Natural killer cell (primary cell): ENCODE results near the gene PDE8A. TPM values are rescaled to one million over a fixed set of nuclear protein-coding genes. Genes with fewer than 3 reads are reported as not detected.

Experiments
- ATAC-seq, 3 donors: fragments of 150-1000 bp in 2 of 3; fragments of 200-7000 bp in 1 of 3; cut with Tn5 transposase; 1 replicate in 1 of 3; 2 replicates in 2 of 3; pipeline ENCODE4 v1.10.0; 2021; ENCODE audit warnings: mild to moderate bottlenecking in 2 of 3, moderate library complexity in 2 of 3
- DNase-seq, 2 donors: peaks; one replicate each; pipeline versions ENCODE4 v3.0.0 to v3.0.0-alpha.2; 2013 to 2021; ENCODE audit warnings: mixed read lengths in 1 of 2
- H3K27ac ChIP-seq: one replicate; pipeline ENCODE4 v1.5.1; 2013; ENCODE audit warnings: mild to moderate bottlenecking, low read length
- H3K27me3 ChIP-seq: one replicate; pipeline ENCODE4 v1.6.1; 2013; ENCODE audit warnings: low read length; ENCODE audit not compliant: control insufficient read depth, insufficient read depth
- H3K36me3 ChIP-seq: one replicate; pipeline ENCODE4 v1.6.1; 2013; ENCODE audit warnings: low read length; ENCODE audit not compliant: control insufficient read depth, insufficient read depth
- H3K4me1 ChIP-seq: one replicate; pipeline ENCODE4 v1.6.1; 2013; ENCODE audit warnings: low read length; ENCODE audit not compliant: control insufficient read depth, insufficient read depth
- H3K4me3 ChIP-seq: one replicate; pipeline ENCODE4 v1.5.1; 2013; ENCODE audit warnings: low read length
- H3K9me3 ChIP-seq: one replicate; pipeline ENCODE4 v1.6.1; 2013; ENCODE audit warnings: low read length; ENCODE audit not compliant: control insufficient read depth, insufficient read depth
- H3K27ac Mint-ChIP-seq, 2 donors: one replicate each; pipeline ENCODE4 v1.8.0; 2022; ENCODE audit warnings: mild to moderate bottlenecking in 2 of 2, mixed read lengths in 2 of 2, moderate library complexity in 1 of 2
- H3K27me3 Mint-ChIP-seq, 2 donors: one replicate each; pipeline ENCODE4 v1.8.0; 2022; ENCODE audit warnings: low read depth in 2 of 2, mixed read lengths in 2 of 2
- H3K36me3 Mint-ChIP-seq: one replicate; pipeline ENCODE4 v1.8.0; 2022; ENCODE audit warnings: mixed read lengths
- H3K4me1 Mint-ChIP-seq, 2 donors: one replicate each; pipeline ENCODE4 v1.8.0; 2022; ENCODE audit warnings: mixed read lengths in 2 of 2
- H3K4me3 Mint-ChIP-seq: one replicate; pipeline ENCODE4 v1.8.0; 2022; ENCODE audit warnings: mild to moderate bottlenecking, moderate library complexity, mixed read lengths
- H3K9me3 Mint-ChIP-seq, 2 donors: one replicate each; pipeline ENCODE4 v1.8.0; 2022; ENCODE audit warnings: mixed read lengths in 2 of 2
- WGBS: methylation state at CpG from one replicate; pipeline ENCODE4 v1.1.7; 2013; ENCODE audit warnings: missing lambda C conversion rate; ENCODE audit not compliant: insufficient coverage; 5-methylcytosine and 5-hydroxymethylcytosine counted together
- intact Hi-C: fragments of 100-400 bp; cut with micrococcal nuclease; formaldehyde crosslinking; loops from one replicate; pipeline ENCODE4 v1.14.2; 2022
- total RNA-seq, 4 donors: library from RNA; stranded (reverse); fragments of 120-200 nt in 1 of 4; gene quantifications; one replicate each; pipeline versions ENCODE4 v1.2.3 to v1.2.4, GENCODE V29; 2013 to 2022
- TF ChIP-seq, protein P1 (sequence below): fragments of 200-600 bp; IDR thresholded peaks from one replicate; pipeline ENCODE4 v1.8.0; 2022; ENCODE audit warnings: antibody characterized with exemption

The PDE8A gene
- total RNA-seq, 3 donors from 2014 or later (not counting 1 experiment from before 2014, with no cell fraction given) = 21.0 to 24.2 (median 23.8) TPM

DNA sequence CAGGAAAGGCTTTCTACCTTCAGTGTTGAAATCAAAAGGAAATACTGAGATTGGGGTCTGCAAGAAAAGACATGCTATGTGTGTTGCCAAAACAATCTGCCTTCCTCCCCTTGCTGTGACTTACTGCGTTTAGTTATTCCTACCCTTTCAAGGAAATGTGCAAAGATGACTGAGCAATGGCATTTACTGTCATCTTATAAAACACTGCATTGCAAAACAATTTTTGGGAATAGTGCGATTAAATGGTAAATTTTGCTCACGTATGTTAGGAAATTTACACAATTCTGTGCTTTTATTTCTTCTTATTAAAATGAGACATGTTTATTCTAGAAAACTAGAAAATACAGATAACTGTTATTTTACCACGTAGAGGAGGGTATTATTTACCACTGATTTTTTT is 45.8 kb downstream of the PDE8A start:
- peaks cover 63 to 77% of the 10 kb centered on the region in 2 donors for H3K4me1 Mint-ChIP-seq
- H3K4me3 Mint-ChIP-seq = no peak overlapping the region
- H3K36me3 Mint-ChIP-seq = no peaks in the 10 kb centered on the region
- no peak overlapping the region for H3K27ac Mint-ChIP-seq
- no peak for DNase-seq
- no peaks in the 10 kb centered on the region for H3K9me3 Mint-ChIP-seq
- no peak overlapping the region for H3K27ac ChIP-seq
- H3K4me3 ChIP-seq = no peak overlapping the region
- TF ChIP-seq, protein P1, sequence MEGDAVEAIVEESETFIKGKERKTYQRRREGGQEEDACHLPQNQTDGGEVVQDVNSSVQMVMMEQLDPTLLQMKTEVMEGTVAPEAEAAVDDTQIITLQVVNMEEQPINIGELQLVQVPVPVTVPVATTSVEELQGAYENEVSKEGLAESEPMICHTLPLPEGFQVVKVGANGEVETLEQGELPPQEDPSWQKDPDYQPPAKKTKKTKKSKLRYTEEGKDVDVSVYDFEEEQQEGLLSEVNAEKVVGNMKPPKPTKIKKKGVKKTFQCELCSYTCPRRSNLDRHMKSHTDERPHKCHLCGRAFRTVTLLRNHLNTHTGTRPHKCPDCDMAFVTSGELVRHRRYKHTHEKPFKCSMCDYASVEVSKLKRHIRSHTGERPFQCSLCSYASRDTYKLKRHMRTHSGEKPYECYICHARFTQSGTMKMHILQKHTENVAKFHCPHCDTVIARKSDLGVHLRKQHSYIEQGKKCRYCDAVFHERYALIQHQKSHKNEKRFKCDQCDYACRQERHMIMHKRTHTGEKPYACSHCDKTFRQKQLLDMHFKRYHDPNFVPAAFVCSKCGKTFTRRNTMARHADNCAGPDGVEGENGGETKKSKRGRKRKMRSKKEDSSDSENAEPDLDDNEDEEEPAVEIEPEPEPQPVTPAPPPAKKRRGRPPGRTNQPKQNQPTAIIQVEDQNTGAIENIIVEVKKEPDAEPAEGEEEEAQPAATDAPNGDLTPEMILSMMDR = no peak
- intact Hi-C loops = no loop called here
- ATAC-seq = no peak
- no peaks in the 10 kb centered on the region for H3K27me3 Mint-ChIP-seq
- peaks cover 18% of the 10 kb centered on the region for H3K4me1 ChIP-seq
- H3K36me3 ChIP-seq = no peaks in the 10 kb centered on the region
- 69% methylated on average over 1 of the region's 4 CpGs for WGBS
- no peaks in the 10 kb centered on the region for H3K27me3 ChIP-seq
- H3K9me3 ChIP-seq = no peaks in the 10 kb centered on the region

DNA sequence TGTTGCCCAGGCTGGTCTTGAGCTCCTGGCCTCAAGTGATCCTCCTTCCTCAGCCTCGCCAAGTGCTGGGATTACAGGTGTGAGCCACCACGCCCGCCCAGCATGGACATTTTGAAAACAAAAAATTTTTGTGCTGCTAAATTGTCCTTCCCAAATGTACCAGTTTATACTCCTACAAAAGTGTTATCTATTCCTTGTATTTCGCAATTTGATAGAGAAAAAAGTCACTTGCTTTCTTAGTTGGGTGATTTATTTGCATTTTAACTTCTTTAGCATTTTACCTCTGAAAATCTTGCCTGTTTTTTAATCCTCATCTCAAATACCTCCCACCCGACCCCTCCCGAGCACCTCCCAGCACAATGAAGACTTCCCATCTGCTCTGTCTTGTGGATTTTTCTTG is 46.8 kb downstream of the PDE8A start:
- Mint-ChIP-seq H3K9me3 (no peaks in the 10 kb centered on the region), H3K4me3 (no peak overlapping the region), H3K36me3 (no peaks in the 10 kb centered on the region), H3K4me1 (peaks cover 64 to 77% of the 10 kb centered on the region in 2 donors), H3K27me3 (no peaks in the 10 kb centered on the region), H3K27ac (no peak overlapping the region)
- TF ChIP-seq, protein P1 = no peak
- Histone ChIP-seq H3K36me3 (no peaks in the 10 kb centered on the region), H3K27me3 (no peaks in the 10 kb centered on the region), H3K4me1 (peaks cover 18% of the 10 kb centered on the region), H3K27ac (no peak overlapping the region), H3K4me3 (no peak overlapping the region), H3K9me3 (no peaks in the 10 kb centered on the region)
- DNase-seq (no peak), ATAC-seq (no peak)
- intact Hi-C loops = no loop called here
- 95% methylated on average over 5 of the region's 6 CpGs for WGBS

DNA sequence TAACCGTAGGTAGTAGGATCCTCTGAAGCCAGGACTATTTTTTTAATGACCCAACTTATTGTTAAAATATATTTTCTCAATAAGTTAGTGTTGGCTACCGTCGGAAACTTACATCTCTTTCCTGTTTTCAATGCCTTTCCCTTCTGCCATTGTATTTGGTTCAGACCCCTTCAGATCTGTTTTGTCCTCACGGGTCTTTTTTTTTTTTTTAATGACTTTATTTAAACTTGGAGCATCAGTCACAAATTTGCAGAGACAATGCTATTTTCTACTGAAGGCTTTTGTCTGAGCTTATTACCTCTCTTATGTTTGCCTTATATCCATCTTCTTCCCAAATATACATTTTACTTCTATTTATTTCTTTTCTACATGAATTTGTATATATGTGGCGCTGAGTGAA is 47.6 kb downstream of the PDE8A start:
- Mint-ChIP-seq H3K27ac (peak overlapping the region; percentile 21 to 71), H3K4me3 (no peak overlapping the region), H3K9me3 (no peaks in the 10 kb centered on the region), H3K36me3 (no peaks in the 10 kb centered on the region), H3K27me3 (no peaks in the 10 kb centered on the region), H3K4me1 (peaks cover 56 to 69% of the 10 kb centered on the region in 2 donors)
- TF ChIP-seq, protein P1 = no peak
- Histone ChIP-seq H3K27me3 (no peaks in the 10 kb centered on the region), H3K4me1 (peaks cover 18% of the 10 kb centered on the region), H3K9me3 (no peaks in the 10 kb centered on the region), H3K27ac (no peak overlapping the region), H3K36me3 (no peaks in the 10 kb centered on the region), H3K4me3 (no peak overlapping the region)
- intact Hi-C loops = no loop called here
- 100% methylated on average over 2 of the region's 5 CpGs for WGBS
- ATAC-seq (no peak), DNase-seq (no peak)

DNA sequence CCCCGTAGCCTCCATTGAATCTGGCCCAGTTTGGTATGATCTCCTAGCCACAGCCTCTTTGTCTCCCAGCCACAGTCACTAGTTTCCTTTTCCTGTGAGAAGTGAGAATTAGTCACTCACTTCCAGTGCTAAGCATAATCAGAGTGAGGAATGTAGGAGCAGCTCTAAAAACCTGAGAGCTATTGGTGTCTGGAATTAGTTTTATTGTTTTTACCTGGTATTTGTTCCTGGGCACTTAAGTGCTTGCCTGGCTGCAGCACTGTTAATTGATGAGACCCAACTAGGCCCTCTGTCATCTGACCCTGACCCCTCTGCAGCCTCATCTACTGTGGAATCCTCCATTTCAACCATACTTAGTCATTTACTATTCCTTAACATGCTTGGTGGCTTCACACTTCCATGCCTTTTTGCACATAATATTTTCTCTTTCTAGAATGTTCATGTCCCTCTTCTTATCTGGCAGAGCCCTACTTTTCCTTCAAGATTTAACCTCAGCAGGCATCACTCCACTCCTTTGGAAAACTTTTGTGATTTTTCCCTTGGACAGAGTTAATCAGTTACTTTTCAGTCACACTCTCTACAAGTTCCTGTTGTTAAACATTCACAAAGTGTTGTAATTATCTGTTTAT is 48.8 kb downstream of the PDE8A start:
- no peak overlapping the region for H3K27ac ChIP-seq
- no peak overlapping the region for H3K4me3 ChIP-seq
- H3K4me1 ChIP-seq = peaks cover 18% of the 10 kb centered on the region
- Mint-ChIP-seq H3K27me3 (no peaks in the 10 kb centered on the region), H3K36me3 (no peaks in the 10 kb centered on the region), H3K27ac (peak overlapping the region; percentile 61 to 71), H3K4me3 (peak overlapping the region; percentile 52), H3K4me1 (peaks cover 49 to 59% of the 10 kb centered on the region in 2 donors), H3K9me3 (no peaks in the 10 kb centered on the region)
- no peaks in the 10 kb centered on the region for H3K27me3 ChIP-seq
- H3K36me3 ChIP-seq = no peaks in the 10 kb centered on the region
- intact Hi-C loops = loop anchor here (10.0 kb wide), 1 partner anchor 46 kb away; the partner anchor contains the start of gene PDE8A
- peak in 1 of 2 donors; percentile 34 for DNase-seq
- TF ChIP-seq, protein P1 = no peak
- peak; percentile 64 to 83 (median 82) for ATAC-seq
- 50% methylated on average over 1 of the region's 1 CpG for WGBS
- H3K9me3 ChIP-seq = no peaks in the 10 kb centered on the region
